Measurements from ENCODE around the gene ATP6V0D1.

Gene ATP6V0D1

GRCh38 chr16:67463059-67463458, 17.9 kb downstream of the ATP6V0D1 start:
- no peak for DNase-seq

- DNase-seq = no peak
Observed at GRCh38 chr16:67462279-67462655, 18.7 kb downstream of the ATP6V0D1 start.

- DNase-seq = peak in 2 of 4 experiments; percentile 21 to 26
Observed at GRCh38 chr16:67461600-67462278, 19.2 kb downstream of the ATP6V0D1 start.

- no peak for DNase-seq
Observed at GRCh38 chr16:67460961-67461360, 20.0 kb downstream of the ATP6V0D1 start.

GRCh38 chr16:67460168-67460567, 20.8 kb downstream of the ATP6V0D1 start:
- DNase-seq = no peak

- no peak for DNase-seq
Observed at GRCh38 chr16:67459861-67460150, 21.2 kb downstream of the ATP6V0D1 start.

GRCh38 chr16:67459066-67459860, 21.7 kb downstream of the ATP6V0D1 start:
- peak in 1 of 4 experiments; percentile 36 for DNase-seq

GRCh38 chr16:67458121-67458641, 22.8 kb downstream of the ATP6V0D1 start:
- DNase-seq = no peak

- DNase-seq = no peak
Observed at GRCh38 chr16:67457611-67458010, 23.3 kb downstream of the ATP6V0D1 start.

GRCh38 chr16:67456391-67457081, 24.4 kb downstream of the ATP6V0D1 start:
- DNase-seq = peak; percentile 46 to 81 (median 72)

GRCh38 chr16:67454852-67455251, 26.1 kb downstream of the ATP6V0D1 start:
- no peak for DNase-seq

GRCh38 chr16:67454104-67454503, 26.9 kb downstream of the ATP6V0D1 start:
- DNase-seq = no peak

GRCh38 chr16:67451704-67452435, 29.1 kb downstream of the ATP6V0D1 start:
- DNase-seq = no peak

GRCh38 chr16:67451061-67451703, 29.8 kb downstream of the ATP6V0D1 start:
- no peak for DNase-seq

GRCh38 chr16:67449739-67450138, 31.2 kb downstream of the ATP6V0D1 start:
- no peak for DNase-seq

- DNase-seq = no peak
Observed at GRCh38 chr16:67449336-67449735, 31.6 kb downstream of the ATP6V0D1 start.

- no peak for DNase-seq
Observed at GRCh38 chr16:67448580-67448979, 32.4 kb downstream of the ATP6V0D1 start.

- peak; percentile 77 to 85 (median 80) for DNase-seq
Observed at GRCh38 chr16:67447508-67448076, 33.4 kb downstream of the ATP6V0D1 start.

GRCh38 chr16:67446968-67447507, 33.9 kb downstream of the ATP6V0D1 start:
- DNase-seq = no peak

GRCh38 chr16:67445913-67446907, 34.7 kb downstream of the ATP6V0D1 start:
- no peak for DNase-seq

Data from suppressor macrophage (primary cell).